Large intestine (tissue), 3 donors: Measurements from ENCODE around the gene MAP4K2. TPM values are rescaled to one million over a fixed set of nuclear protein-coding genes. Genes with fewer than 3 reads are reported as not detected.

Source experiments
- DNase-seq, 2 donors: peaks; one replicate each; pipeline versions ENCODE4 v3.0.0 to v3.0.0-alpha.2; 2013
- H3K27ac ChIP-seq: one replicate; pipeline ENCODE4 v1.5.1; 2013; ENCODE audit warnings: low read length
- H3K27me3 ChIP-seq: 2 replicates; pipeline ENCODE4 v1.6.1; 2013; ENCODE audit warnings: low read length; ENCODE audit not compliant: control insufficient read depth, insufficient read depth
- H3K36me3 ChIP-seq: 2 replicates; pipeline ENCODE4 v1.6.1; 2013; ENCODE audit warnings: low read length; ENCODE audit not compliant: control insufficient read depth, insufficient read depth
- H3K4me1 ChIP-seq: one replicate; pipeline ENCODE4 v1.6.1; 2013; ENCODE audit warnings: low read length; ENCODE audit not compliant: control insufficient read depth, insufficient read depth
- H3K4me3 ChIP-seq: one replicate; pipeline ENCODE4 v1.5.1; 2013; ENCODE audit warnings: low read length
- H3K9me3 ChIP-seq: one replicate; pipeline ENCODE4 v1.6.1; 2013; ENCODE audit warnings: mild to moderate bottlenecking, low read depth, low read length, moderate library complexity; ENCODE audit not compliant: control insufficient read depth
- WGBS: methylation state at CpG from one replicate; pipeline ENCODE4 v1.1.5; 2013; ENCODE audit warnings: low lambda C conversion rate; ENCODE audit not compliant: insufficient coverage; 5-methylcytosine and 5-hydroxymethylcytosine counted together
- polyA plus RNA-seq: library from polyadenylated mRNA; unstranded; fragments of 120-200 nt; gene quantifications from one replicate; pipeline ENCODE4 v1.2.1, GENCODE V29; 2013

MAP4K2 gene
- polyA plus RNA-seq, 1 donor: 13.5 TPM

DNA sequence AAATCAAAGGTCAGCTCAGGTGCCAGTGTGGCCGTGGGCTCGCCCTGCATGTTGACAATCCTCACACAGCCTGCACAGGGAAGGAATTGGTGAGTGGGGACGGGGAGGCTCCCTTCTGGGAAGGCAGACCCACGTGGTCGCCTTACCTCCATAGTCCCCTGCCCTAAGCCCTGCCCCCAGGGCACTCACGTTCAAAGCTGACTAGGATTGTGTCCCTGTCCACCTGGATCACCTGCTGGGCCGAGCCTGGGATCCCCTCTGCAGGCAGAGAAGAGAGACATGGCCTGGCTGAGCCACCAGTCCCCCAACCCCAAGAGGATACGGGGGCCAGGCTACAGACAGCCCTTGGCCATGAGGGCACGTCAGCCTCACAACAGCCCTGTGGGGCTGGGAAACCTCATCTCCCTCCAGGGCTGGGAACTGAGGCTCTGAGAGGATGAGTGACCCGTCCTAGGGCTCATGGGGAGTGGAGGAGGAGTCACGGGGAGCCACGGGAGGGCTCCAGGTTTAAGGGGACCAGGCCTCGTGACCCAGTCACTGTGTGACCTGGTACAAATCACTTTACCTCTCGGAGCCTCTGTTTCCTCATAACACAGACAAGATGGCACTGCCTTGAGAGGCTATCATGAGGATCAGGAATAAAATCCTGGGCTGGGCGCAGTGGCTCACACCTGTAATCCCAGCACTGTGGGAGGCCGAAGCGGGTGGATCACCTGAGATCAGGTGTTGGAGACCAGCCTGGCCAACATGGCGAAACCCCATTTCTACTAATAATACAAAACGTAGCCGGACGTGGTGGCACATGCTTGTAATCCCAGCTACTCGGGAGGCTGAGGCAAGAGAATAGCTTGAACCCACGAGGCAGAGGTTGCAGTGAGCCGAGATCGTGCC lies 12.6 kb downstream of the MAP4K2 start:
- 100% methylated on average over 2 of the region's 25 CpGs for WGBS
- no peak for DNase-seq
- H3K27ac ChIP-seq: no peak overlapping the region
- H3K4me1 ChIP-seq: peaks cover 15% of the 10 kb centered on the region
- peaks cover 19% of the 10 kb centered on the region for H3K36me3 ChIP-seq
- H3K27me3 ChIP-seq: no peaks in the 10 kb centered on the region
- no peak overlapping the region for H3K4me3 ChIP-seq
- no peaks in the 10 kb centered on the region for H3K9me3 ChIP-seq

DNA sequence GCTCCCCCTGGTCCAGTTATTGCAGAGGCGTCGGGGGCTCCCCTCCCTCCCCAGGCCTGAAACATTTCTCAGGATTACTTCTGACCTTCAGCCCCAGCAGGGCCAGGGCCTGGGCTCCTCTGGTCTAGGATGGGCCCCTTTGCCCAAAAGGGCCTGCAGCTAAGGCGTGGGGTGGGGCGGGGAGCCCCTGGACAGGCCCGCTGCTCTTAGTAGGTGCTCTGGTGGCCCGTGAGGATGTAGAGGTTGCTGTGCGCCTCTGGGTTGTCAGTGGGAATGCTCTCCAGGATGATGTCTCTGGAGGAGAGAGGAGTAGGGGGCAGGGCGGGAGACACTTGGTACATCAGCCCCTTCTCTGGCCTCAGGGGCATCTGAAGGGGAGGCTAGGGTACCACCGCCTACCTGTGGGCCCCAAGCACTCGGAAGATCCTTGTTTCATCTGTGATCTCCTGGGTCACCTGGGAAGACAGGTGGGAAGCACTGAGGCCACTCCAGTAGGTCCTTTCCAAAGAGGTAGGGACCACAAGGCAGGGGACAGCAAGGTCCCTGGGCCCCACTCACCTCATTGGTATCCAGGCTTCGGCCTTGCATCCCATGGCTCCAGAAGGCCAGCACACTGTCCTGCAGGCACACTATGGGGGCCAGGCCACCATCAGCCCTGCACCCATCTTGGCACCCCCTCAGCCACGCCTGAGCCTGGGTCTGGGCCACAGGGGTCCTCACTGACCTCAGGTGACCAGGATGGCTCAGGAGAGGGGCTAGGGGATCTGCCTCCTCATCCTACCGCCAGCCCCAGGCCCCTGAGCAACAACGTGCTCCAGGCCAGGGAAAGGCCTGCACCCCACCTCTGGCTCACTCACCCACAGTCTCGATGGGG lies 13.4 kb downstream of the MAP4K2 start:
- H3K9me3 ChIP-seq: no peaks in the 10 kb centered on the region

DNA sequence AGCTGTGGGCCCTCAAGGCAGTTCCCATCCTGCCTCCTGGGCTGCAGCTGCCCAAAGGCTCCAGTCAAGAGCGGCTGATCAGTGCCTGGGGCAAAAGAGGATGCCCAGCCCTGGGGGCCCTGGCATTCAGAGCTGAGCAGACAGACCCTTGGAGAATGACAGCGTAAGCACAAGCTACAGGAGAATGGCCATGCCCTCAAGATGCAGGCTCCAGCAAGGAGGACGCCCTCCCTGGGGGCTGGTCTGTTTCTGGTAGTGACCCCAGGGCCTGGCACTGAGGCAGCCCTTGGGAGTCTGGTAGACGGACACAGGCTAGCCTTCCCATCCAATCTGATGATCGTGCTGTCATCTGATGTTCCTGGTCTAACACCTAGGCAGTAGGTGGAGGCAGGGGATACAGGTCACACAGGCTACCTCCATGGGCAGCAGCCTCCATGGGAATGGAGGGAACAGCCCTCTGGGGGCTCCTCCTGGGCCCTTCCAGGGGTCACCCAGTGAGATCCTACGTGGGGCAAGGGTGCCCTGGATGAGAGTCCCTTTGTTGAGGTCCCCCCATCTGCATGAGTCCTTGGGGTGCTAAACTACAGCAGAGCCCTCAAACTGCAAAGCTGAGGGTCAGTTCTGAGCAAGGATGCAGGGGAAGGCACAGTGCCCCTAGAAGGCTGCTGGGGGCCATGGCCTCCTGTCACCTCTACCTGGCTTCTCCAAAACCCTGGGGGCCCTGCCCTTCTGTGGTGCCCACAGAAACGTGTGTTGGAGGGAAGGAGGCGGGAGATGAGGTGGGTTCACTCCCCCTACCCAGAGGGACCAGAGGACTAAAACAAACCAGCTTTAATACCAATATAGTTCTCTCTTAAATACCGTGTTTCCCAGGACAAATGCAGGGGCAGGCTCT lies 14.4 kb downstream of the MAP4K2 start:
- DNase-seq: no peak
- H3K36me3 ChIP-seq: peaks cover 19% of the 10 kb centered on the region

More for the DNA sequence above, 13.4 kb downstream of the MAP4K2 start:
- no CpG with 5 or more reads among the region's 15 CpGs for WGBS
- Histone ChIP-seq H3K27me3 (no peaks in the 10 kb centered on the region), H3K4me3 (no peak overlapping the region), H3K36me3 (peaks cover 19% of the 10 kb centered on the region), H3K27ac (no peak overlapping the region), H3K4me1 (peaks cover 15% of the 10 kb centered on the region)
- no peak for DNase-seq

DNA sequence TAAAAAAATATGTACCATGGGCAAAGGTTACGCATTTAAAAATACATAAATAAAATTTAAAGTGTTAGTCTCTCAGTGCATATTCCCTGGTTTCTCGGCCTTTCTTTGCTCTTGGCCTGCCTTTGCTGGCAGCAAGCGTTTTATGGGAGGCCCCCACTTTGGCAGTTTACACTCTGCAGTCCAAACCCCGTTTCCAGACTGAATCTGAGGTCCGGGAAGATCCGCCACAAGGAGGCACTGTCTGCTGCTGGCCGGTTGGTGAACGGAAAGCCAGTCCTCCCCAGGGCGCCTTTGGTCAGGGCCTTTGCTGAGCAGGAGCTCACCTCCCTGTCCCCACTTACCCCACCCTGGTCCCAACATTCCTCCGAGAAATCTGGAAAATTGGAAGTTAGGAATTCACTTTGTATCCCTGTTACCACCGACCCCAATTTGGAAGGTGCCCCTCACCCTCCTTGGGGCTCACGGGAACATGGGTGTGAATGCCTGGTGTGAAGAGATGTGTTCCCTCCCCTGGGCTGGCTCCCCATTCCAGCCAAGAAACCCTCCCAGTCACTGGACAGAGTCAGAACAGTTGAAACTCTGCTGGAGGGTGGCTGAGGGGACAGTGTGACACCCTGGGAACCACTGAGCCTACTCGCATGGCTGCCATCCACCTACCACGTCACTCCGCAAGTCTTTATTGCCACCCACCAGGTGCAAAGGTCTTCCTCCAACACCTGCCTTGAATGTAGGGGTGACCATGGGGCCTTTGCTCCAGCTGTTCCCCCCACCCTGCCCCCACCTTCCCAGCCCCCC lies 15.3 kb downstream of the MAP4K2 start:
- Histone ChIP-seq H3K4me3 (no peak overlapping the region), H3K27ac (peak overlapping the region; percentile 43), H3K36me3 (peaks cover 19% of the 10 kb centered on the region), H3K4me1 (peaks cover 15% of the 10 kb centered on the region), H3K27me3 (no peaks in the 10 kb centered on the region), H3K9me3 (no peaks in the 10 kb centered on the region)
- no CpG with 5 or more reads among the region's 15 CpGs for WGBS
- DNase-seq: peak; percentile 57 to 74

More for the DNA sequence above, 14.4 kb downstream of the MAP4K2 start:
- peak overlapping the region; percentile 33 for H3K27ac ChIP-seq
- H3K9me3 ChIP-seq: no peaks in the 10 kb centered on the region
- H3K4me1 ChIP-seq: peaks cover 15% of the 10 kb centered on the region
- no CpG with 5 or more reads among the region's 9 CpGs for WGBS
- no peak overlapping the region for H3K4me3 ChIP-seq
- no peaks in the 10 kb centered on the region for H3K27me3 ChIP-seq

DNA sequence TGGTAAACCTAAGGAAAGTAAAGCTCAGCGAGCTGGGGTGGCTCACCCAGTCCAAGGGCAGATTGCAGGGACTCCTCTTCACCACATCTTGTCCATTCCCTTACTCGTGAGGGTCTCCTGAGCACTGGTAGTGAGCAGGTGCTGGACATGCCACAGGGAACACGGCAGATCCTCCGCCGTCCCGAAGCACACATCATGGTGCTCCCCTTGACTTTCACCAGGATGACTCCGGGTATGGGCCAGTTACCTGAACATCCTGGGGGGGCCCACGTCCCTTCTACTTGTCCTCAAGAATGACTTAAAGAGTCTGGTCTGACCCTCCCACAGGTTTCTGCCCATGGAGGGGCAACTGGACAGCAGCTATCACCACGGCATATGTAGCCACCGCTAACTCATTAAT lies 16.7 kb downstream of the MAP4K2 start:
- H3K4me1 ChIP-seq: peaks cover 15% of the 10 kb centered on the region
- H3K4me3 ChIP-seq: no peak overlapping the region
- H3K36me3 ChIP-seq: peaks cover 16% of the 10 kb centered on the region
- DNase-seq: no peak
- no peaks in the 10 kb centered on the region for H3K27me3 ChIP-seq
- no CpG with 5 or more reads among the region's 10 CpGs for WGBS
- H3K27ac ChIP-seq: no peak overlapping the region
- no peaks in the 10 kb centered on the region for H3K9me3 ChIP-seq

DNA sequence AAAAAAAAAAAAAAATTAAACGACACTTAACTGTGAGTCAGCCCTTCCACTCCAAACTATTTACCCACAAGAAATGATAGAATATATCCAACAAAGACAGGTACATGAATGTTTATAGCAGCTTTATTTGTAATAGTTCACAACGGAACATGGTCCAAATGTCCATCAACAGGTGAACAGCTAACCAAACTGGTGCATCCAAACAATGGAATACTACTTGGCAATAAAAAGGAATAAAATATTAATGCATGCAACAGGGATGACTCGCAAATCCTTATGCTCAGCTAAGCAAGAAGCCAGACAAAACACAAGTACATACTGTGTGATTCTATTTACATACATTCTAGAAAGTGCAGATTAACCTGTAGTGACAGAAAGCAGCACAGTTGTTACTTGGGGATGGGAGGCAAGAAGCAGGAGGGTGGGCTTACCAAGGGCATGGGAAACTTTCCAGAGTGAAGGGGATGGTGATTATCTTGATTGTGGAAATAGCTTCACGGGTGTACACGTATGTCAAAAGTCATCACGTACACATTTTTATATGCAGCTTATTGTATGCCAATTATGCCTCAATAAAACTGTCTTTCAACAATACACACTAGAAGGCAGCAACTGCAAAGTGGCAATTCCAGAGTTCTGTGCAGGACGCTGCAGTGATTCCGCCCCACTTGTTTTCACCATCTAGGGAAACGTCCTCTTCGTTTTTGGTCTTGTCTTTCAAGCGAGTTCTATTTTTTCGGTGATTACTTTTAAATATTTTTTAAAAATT lies 18.0 kb downstream of the MAP4K2 start:
- Histone ChIP-seq H3K4me3 (no peak overlapping the region), H3K27ac (no peak overlapping the region)
- WGBS: 86% methylated on average over 7 of the region's 12 CpGs

DNA sequence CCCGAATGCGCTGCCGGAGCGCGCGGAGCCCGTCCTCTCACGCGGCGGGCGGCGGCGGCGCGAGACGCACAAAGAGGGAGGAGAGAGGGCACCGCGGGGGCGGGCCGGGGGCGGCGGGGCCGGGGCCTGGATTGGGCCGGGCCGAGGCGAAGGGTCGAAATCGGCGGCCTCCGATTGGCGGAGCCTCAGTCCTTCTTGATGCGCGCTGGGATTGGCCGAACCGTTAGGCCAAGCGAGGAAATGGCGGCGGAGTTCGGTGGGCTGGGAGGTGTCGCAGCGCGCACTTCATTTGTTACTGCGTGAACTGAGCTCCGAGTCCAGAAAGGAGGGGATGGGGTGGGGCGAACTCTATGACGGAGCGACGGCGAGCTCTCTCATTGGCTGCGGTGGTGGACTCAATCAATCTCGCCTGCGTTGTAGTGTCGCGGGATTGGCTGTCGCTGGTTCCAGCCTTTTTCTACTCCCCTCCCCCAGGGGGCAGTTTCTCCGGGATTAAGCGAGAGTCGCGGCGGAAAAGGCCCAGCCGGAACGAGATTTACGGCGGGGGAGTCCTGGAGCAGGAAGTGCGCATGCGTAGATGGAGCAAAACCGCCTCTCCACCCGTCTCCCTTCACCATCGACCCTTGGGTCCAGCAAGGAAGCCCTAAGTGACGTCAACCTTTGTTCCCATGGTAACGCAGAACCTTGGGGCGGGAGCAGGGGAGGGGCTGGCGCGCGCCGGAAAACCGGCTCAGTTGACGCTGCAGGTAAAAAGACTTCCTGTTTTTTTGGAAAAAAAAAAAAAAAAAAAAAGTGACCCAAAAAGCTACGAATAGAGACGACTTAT lies 24.3 kb downstream of the MAP4K2 start, which contains the start of gene SF1:
SF1 (minus strand) TSS at position 70 of the 826 bp plus-strand sequence. CDS start 150 bp downstream, outside the sequence.
- Histone ChIP-seq H3K36me3 (peaks cover 33% of the 10 kb centered on the region), H3K27me3 (no peaks in the 10 kb centered on the region), H3K27ac (peak within 1 kb of the TSS; percentile 99), H3K4me1 (peaks cover 10% of the 10 kb centered on the region), H3K9me3 (no peaks in the 10 kb centered on the region), H3K4me3 (peak within 1 kb of the TSS; percentile 72)
- no CpG with 5 or more reads among the region's 80 CpGs for WGBS
- peak; percentile 100 for DNase-seq

More for the DNA sequence above, 18.0 kb downstream of the MAP4K2 start:
- Histone ChIP-seq H3K4me1 (peaks cover 15% of the 10 kb centered on the region), H3K36me3 (peaks cover 15% of the 10 kb centered on the region), H3K9me3 (no peaks in the 10 kb centered on the region), H3K27me3 (no peaks in the 10 kb centered on the region)
- no peak for DNase-seq

DNA sequence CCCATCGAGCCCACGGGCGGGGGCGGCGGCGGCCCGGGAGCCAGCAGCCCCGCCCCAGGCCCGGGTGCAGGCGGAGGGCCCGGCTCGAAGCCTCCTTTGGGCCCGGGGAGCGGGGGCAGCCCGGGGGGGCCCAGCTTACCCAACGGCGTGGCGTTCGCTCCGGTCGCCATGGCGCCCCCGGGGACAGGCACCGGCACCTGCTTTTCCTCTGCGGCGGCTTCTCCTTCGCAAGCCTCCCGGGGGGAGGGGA lies 24.9 kb downstream of the MAP4K2 start:
- no peaks in the 10 kb centered on the region for H3K9me3 ChIP-seq
- H3K27ac ChIP-seq: peak overlapping the region; percentile 99
- H3K4me3 ChIP-seq: peak overlapping the region; percentile 72
- H3K36me3 ChIP-seq: peaks cover 38% of the 10 kb centered on the region
- H3K4me1 ChIP-seq: peaks cover 10% of the 10 kb centered on the region
- no CpG with 5 or more reads among the region's 28 CpGs for WGBS
- H3K27me3 ChIP-seq: no peaks in the 10 kb centered on the region
- DNase-seq: no peak
